Hepatocyte (in vitro differentiated cells): ENCODE measurements around the gene C11orf91.

Source experiments
- EZH2 ChIP-seq: fragments of 200-600 bp; sonication (generic); IDR thresholded peaks from 2 replicates; pipeline ENCODE4 v1.6.1; 2016; ENCODE audit warnings: antibody characterized with exemption, mild to moderate bottlenecking, borderline replicate concordance
- TF ChIP-seq, protein P1 (sequence below): fragments of 200-600 bp; sonication (generic); IDR thresholded peaks from 2 replicates; pipeline ENCODE4 v1.5.1; 2016; ENCODE audit warnings: antibody characterized with exemption, mild to moderate bottlenecking; ENCODE audit not compliant: poor library complexity

DNA sequence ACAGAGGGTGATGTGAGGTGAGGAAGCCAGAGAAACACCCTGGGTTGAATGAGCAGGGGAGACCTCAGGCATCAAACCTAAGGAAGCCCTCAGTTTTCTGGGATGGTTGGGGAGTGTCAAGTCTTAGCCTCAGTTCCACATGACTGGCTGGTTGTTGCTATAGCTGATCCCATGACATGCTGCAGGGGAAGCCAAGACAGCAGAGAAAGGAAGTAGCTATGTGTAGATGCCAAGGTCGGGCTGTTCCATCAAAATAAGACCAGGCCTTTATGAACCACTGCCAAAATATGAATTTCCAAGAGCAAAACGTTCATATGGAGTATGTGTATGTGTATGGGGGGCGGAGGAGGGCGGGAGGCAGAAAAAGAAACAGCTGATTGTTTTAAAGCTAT, 24.0 kb upstream of the C11orf91 start:
- TF ChIP-seq, protein P1, sequence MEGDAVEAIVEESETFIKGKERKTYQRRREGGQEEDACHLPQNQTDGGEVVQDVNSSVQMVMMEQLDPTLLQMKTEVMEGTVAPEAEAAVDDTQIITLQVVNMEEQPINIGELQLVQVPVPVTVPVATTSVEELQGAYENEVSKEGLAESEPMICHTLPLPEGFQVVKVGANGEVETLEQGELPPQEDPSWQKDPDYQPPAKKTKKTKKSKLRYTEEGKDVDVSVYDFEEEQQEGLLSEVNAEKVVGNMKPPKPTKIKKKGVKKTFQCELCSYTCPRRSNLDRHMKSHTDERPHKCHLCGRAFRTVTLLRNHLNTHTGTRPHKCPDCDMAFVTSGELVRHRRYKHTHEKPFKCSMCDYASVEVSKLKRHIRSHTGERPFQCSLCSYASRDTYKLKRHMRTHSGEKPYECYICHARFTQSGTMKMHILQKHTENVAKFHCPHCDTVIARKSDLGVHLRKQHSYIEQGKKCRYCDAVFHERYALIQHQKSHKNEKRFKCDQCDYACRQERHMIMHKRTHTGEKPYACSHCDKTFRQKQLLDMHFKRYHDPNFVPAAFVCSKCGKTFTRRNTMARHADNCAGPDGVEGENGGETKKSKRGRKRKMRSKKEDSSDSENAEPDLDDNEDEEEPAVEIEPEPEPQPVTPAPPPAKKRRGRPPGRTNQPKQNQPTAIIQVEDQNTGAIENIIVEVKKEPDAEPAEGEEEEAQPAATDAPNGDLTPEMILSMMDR: no peak
- no peak for TF ChIP-seq EZH2
